Lower lobe of right lung (tissue), 2 donors: ENCODE data around the gene ENDOG. TPM values are rescaled to one million over a fixed set of nuclear protein-coding genes. Genes with fewer than 3 reads are reported as not detected.
A peak's percentile ranks its signal among the peaks of the same experiment; 100 is the strongest.

ENCODE experiments used
- ATAC-seq, 2 donors: fragments of 200-7000 bp; cut with Tn5 transposase; one replicate each; pipeline ENCODE4 v1.9.1; 2020 to 2022; ENCODE audit warnings: mild to moderate bottlenecking in 2 of 2, moderate library complexity in 2 of 2
- DNase-seq: peaks from one replicate; pipeline ENCODE4 v3.0.0-alpha.2; 2020
- H3K27ac ChIP-seq: fragments of 200-600 bp; one replicate; pipeline ENCODE4 v1.8.0; 2022
- H3K27me3 ChIP-seq: fragments of 200-600 bp; one replicate; pipeline ENCODE4 v1.8.0; 2022; ENCODE audit warnings: low read depth
- H3K36me3 ChIP-seq: fragments of 200-600 bp; one replicate; pipeline ENCODE4 v1.8.0; 2022; ENCODE audit warnings: mild to moderate bottlenecking
- H3K4me1 ChIP-seq: fragments of 200-600 bp; one replicate; pipeline ENCODE4 v1.8.0; 2022
- H3K4me3 ChIP-seq: fragments of 200-600 bp; one replicate; pipeline ENCODE4 v1.8.0; 2022; ENCODE audit warnings: mild to moderate bottlenecking
- H3K9me3 ChIP-seq: fragments of 200-600 bp; one replicate; pipeline ENCODE4 v1.8.0; 2022
- CTCF ChIP-seq: fragments of 200-600 bp; IDR thresholded peaks from one replicate; pipeline ENCODE4 v1.8.0; 2022; ENCODE audit warnings: antibody characterized with exemption, mild to moderate bottlenecking
- intact Hi-C: fragments of 100-400 bp; cut with DNase I; formaldehyde crosslinking; loops from one replicate; pipeline ENCODE4 v1.11.0; 2022
- total RNA-seq: library from RNA; stranded (reverse); fragmentation: NEBNext Ultra II Directional; extraction: Animal tissue kit (Norgen Biotek cat#: 25700); gene quantifications from one replicate; pipeline ENCODE4 v1.2.1, GENCODE V29; 2021
- donor health status: DM: no; HTN: yes; CAD: no; lungs with severe emphysema.

Gene ENDOG
- total RNA-seq, 1 donor from 2014 or later: 21.5 TPM

GRCh38 chr9:128818839-128819715 lies 777 bp downstream of the ENDOG start:
- peak; percentile 18 for ATAC-seq
- Histone ChIP-seq H3K27ac (peak overlapping the region; percentile 89), H3K4me3 (peak overlapping the region; percentile 75), H3K4me1 (peaks cover 13% of the 10 kb centered on the region), H3K36me3 (peaks cover 34% of the 10 kb centered on the region), H3K9me3 (no peaks in the 10 kb centered on the region), H3K27me3 (no peaks in the 10 kb centered on the region)
- DNase-seq: peak; percentile 71
- intact Hi-C loops: no loop called here
- peak; percentile 7 for TF ChIP-seq CTCF

GRCh38 chr9:128819716-128820664 lies 1.7 kb downstream of the ENDOG start:
- Histone ChIP-seq H3K27ac (no peak overlapping the region), H3K9me3 (no peaks in the 10 kb centered on the region), H3K4me1 (peaks cover 13% of the 10 kb centered on the region), H3K27me3 (no peaks in the 10 kb centered on the region), H3K36me3 (peaks cover 43% of the 10 kb centered on the region), H3K4me3 (peak overlapping the region; percentile 75)
- intact Hi-C loops: no loop called here
- ATAC-seq (no peak), DNase-seq (no peak)
- no peak for TF ChIP-seq CTCF

GRCh38 chr9:128820665-128821583 lies 2.6 kb downstream of the ENDOG start:
- intact Hi-C loops: no loop called here
- no peaks in the 10 kb centered on the region for H3K27me3 ChIP-seq
- no peaks in the 10 kb centered on the region for H3K9me3 ChIP-seq
- no peak overlapping the region for H3K4me3 ChIP-seq
- peaks cover 52% of the 10 kb centered on the region for H3K36me3 ChIP-seq
- ATAC-seq (no peak), DNase-seq (no peak)
- no peak for TF ChIP-seq CTCF
- H3K4me1 ChIP-seq: peaks cover 13% of the 10 kb centered on the region
- H3K27ac ChIP-seq: no peak overlapping the region

GRCh38 chr9:128821584-128822406 lies 3.5 kb downstream of the ENDOG start:
- no peaks in the 10 kb centered on the region for H3K27me3 ChIP-seq
- H3K27ac ChIP-seq: no peak overlapping the region
- no peak for ATAC-seq
- no peak for DNase-seq
- H3K9me3 ChIP-seq: no peaks in the 10 kb centered on the region
- peaks cover 13% of the 10 kb centered on the region for H3K4me1 ChIP-seq
- intact Hi-C loops: no loop called here
- peaks cover 61% of the 10 kb centered on the region for H3K36me3 ChIP-seq
- no peak overlapping the region for H3K4me3 ChIP-seq
- TF ChIP-seq CTCF: no peak
